ENCODE measurements around the gene SOX13.

The SOX13 gene

DNA sequence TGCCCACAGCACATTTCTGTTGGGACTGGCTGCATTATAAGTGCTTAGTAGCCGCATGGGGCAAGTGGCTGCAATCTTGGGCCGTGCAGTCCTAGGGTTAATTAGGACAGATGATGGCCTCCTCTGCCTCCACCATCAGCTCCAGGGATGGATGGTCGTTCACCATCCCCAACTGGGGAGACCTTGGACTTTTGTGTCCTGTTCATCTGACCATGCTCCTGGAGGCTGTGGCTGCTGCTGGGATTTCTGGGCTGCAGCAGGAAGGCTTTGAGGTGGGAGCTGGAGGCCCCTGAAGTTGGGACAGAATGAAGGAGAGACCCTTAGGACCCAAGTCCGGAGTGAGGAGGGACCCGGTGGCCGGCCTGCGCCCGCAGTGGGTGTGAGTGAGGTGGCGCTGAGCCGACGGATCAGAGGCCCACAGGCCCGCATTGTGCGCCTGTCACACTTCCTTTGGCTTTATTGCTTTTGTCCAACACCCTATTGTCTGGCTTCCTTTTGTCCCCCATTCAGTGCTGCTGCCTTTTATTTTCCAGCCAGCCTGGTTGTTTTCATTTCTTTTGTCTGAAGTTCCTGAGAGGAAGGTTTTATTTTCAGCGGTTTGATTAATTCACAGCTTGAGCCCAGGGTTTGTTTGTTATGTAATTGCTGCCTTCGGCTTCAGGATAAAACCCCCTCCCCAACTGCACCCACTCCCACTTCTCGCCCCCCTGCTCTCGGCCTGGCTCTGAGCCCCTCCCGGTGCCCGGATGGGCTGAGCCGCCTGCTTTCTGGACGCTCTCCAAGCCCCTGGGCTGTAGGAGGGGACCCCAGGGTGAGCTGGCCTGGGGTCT, 35.6 kb downstream of the SOX13 start:
- DNase-seq, result no peak

DNA sequence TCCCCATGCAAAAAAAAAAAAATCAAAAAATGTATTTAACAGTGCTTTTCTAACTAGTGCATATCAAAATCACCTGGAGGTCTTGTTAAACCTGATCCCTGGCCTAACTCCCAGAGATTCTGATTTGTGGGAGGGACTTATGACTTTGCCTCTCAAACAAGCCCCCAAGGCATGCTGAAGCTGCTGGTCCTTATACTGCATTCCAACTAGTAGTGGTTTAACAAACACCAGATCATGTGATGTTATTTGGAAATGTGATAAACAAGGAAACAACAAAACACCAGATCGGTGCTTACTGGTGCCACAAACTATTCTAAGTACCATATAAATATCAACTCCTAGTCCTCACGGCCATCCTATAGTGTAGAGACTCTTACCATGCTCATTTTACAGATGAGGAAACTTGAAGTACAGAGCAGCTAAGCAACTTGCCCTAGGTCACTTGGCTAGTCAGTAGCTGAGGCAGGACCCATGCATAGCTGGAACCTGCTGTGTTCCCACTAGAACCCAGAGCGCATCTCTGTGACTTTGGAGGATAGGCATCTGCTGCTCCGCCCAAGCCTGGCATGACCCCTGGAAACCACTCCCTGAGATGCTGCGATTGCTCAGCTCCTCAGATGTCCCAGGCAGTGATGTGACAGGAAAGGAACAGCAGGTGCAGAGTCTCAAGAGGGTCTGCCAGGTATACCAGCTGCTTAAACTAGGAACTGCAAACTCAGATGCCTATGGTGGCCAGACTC, 38.1 kb downstream of the SOX13 start:
- no peak for DNase-seq

DNA sequence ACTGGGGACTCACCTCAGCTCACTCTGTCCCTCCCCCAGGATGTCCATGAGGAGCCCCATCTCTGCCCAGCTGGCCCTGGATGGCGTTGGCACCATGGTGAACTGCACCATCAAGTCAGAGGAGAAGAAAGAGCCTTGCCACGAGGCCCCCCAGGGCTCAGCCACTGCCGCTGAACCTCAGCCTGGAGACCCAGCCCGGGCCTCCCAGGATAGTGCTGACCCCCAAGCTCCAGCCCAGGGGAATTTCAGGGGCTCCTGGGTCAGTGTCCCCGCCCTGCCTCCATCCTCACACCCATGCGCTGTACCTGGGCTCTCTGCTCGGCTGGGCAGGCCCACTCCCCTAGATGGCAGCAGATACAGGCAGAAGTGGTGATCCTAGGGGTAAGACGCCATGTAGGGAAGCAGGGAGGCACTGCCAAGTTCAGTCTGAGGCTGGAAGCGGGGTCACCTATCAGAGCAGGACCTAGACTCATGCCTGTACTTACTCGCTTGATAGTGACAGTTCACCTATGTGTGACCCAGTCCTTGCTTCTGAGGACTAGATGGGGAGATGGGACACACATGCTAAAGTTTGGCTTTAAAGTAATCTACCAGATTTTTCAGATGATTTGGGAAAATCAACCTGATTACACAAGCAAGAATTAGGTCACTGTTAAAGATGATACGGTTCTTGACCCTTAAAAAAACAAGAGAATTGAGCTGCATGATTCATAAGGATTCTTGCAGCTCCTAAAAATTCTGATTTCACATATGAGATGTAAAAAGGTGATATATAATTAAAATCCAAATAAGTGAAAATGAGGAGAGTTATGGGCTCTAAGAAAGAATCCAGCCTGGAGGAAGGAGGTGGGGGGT, 40.2 kb downstream of the SOX13 start:
- no peak for DNase-seq

DNA sequence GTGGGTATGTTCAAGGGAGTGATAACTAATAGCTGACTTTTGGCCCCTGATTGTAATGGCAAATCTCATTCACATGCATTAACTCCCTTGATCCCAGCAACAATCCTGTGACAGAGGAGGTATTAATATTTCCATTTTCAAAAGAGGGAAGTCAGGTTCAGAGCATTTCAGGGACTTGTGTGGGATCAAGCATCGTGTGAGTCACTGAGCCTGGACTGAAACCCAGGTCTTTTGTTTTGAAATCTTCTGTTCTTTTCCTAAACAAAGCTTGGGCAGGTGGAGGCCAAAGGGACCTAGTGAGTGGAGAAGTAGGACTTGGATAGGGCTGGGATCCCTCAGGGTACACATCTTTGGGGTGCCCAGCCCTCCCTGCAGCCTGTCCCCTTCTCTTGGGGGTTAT, 41.0 kb downstream of the SOX13 start:
- DNase-seq, result no peak

DNA sequence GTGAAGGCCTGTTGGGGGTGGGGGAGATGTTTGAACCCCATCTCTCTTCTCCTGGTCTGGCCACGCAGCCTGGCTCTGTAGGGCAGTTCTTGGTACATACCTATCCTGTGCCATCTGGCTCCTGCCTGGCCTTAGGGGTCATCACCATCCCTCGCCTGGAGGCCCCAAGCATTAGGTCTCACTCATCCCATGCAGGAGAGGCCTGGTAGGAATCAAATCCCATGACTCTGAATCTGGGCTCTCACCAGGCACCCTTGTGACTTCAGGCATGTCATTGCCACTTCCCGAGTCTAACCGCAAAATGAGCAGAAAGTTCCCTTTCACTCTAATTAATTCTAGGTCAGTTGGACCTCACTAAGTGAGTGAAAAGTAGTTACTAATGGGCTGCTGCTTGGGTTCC, 41.7 kb downstream of the SOX13 start:
- DNase-seq, result no peak

DNA sequence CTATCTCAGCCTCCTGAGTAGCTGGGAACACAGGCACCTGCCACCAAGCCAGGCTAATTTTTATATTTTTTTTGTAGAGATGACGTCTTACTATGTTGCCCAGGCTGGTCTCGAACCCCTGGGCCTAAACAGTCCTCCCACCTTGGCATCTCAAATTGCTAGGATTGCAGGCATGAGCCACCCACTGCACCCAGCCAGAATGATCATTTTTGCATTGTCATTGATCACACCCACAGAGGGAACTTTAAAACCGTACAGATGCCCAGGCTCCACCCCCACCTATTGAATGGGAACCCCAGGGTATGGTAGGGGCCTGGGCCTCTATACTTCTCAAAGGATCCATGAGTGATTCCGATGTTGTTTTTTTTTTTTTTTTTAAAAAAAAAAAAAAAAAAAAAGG, 42.2 kb downstream of the SOX13 start:
- no peak for DNase-seq

DNA sequence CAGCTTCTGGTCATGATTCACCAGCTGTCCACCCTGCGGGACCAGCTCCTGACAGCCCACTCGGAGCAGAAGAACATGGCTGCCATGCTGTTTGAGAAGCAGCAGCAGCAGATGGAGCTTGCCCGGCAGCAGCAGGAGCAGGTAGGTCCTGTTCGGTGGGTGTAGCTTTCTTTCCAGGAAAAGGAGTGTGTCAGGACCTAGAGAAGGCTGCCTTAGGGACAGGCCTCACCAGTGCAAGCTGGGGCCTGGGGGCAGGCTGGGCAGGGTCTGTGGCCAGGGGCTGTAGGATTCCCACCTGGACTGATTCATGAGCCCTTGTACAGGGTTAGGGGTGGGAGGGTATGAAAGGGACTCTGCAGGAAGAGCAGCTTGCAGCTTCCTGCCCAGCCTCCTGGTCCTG, 43.6 kb downstream of the SOX13 start:
- no peak for DNase-seq

DNA sequence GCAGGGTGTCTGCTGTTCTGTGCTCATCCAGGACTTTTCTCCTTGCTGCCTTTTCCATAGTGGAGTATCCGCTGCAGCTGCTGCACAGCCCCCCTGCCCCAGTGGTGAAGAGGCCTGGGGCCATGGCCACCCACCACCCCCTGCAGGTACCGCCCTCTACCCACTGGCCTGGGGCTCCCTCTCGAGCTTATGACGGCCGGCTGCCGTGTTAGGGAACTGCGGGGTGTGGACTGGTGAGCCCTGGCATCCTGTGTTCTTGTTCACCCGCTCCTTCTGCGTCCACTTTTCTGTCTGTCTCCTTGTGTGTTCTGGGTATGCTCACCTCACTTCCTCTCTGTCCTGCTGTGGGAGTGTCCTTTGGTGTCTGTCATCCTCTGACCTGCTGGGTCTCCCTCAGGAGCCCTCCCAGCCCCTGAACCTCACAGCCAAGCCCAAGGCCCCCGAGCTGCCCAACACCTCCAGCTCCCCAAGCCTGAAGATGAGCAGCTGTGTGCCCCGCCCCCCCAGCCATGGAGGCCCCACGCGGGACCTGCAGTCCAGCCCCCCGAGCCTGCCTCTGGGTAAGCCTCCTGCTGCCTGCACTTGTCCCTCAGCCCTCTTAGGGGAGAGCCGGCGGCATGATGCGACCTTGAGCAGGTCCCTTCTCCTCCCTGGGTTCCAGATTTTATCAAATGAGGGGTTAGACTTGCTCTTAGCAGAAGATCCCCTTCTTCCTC, 49.1 kb downstream of the SOX13 start:
- no peak for DNase-seq

DNA sequence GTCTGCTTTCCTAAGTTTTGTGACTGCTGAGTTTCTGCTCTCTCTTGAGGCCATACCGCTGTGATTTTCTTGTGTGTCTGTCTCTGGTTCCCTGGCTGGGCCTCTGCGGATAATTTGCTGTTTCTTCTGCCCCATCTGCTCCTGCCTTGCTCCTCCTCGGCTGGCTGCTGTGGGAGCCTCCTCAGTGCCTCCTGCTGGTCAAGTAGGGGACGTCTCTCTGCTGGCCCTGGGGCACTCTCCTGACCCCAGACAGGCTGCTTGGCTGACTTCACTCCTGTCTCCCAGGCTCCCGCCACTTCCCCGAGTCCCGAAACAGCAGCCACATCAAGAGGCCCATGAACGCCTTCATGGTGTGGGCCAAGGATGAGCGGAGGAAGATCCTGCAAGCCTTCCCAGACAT, 50.5 kb downstream of the SOX13 start:
- no peak for DNase-seq

DNA sequence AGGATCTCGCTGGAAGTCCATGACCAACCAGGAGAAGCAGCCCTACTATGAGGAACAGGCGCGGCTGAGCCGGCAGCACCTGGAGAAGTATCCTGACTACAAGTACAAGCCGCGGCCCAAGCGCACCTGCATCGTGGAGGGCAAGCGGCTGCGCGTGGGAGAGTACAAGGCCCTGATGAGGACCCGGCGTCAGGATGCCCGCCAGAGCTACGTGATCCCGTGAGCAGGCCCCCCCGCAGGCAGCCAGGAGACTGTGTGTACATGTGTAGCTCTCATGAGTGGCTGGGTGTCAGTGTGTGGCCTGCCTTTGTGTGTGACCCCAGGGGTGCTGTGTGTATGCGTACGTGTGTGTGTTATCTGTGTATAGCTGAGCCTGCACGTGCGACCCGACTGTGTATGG, 51.7 kb downstream of the SOX13 start:
- DNase-seq, result no peak

DNA sequence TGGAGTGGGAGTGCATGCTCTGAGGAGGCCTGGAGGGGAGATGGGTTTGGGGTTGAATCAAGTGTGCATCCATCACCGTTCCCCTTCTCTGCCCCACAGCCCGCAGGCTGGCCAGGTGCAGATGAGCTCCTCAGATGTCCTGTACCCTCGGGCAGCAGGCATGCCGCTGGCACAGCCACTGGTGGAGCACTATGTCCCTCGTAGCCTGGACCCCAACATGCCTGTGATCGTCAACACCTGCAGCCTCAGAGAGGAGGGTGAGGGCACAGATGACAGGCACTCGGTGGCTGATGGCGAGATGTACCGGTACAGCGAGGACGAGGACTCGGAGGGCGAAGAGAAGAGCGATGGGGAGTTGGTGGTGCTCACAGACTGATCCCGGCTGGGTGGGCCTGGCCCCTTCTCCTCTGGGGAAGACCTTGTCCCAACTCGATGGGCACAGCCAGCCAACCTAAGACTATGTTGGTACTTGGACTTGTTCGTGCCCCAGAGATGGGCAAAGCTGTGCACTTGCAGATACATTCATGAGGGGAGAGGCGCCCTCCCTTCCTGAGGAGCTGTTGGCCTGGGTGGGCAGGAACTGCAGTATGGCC, 52.9 kb downstream of the SOX13 start:
- DNase-seq, result no peak

DNA sequence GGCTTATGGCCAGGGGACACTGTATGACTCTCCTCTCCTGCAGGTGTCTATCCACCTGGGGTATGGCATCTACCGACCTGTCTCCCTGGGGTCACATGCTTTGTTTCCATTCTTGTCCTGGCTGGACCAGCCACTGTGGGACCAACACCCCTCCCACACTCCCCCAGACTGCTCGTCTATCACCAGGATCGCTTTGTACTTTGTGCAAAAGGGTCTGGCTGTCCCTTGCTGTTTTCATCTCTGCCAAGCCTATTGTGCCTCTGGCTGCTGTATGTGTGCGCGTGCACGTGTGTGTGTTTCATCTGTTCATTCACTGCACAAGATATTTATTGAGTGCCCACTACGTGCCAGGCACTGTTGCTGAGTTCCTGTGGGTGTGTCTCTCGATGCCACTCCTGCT, 53.5 kb downstream of the SOX13 start:
- DNase-seq, result no peak

DNA sequence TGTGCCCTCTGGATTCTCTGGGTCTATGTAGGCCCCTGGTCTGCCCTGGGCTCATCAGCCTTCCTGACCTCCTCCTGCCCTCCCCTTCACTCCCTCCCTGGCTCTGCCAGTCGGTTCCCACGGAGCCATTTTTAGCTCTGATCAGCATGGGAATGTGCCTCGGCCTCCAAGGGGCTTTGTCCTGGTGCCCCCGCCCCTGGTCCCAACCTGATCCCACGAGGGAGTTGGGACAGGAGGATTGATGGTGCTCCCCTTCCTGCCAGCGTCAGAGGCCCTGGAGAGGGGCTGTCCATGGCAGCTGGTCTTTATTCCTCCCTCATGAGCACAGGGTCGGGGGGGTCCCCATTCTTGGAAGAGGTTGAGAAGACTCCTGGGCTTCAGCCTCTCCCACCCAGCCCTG, 54.0 kb downstream of the SOX13 start:
- no peak for DNase-seq

DNA sequence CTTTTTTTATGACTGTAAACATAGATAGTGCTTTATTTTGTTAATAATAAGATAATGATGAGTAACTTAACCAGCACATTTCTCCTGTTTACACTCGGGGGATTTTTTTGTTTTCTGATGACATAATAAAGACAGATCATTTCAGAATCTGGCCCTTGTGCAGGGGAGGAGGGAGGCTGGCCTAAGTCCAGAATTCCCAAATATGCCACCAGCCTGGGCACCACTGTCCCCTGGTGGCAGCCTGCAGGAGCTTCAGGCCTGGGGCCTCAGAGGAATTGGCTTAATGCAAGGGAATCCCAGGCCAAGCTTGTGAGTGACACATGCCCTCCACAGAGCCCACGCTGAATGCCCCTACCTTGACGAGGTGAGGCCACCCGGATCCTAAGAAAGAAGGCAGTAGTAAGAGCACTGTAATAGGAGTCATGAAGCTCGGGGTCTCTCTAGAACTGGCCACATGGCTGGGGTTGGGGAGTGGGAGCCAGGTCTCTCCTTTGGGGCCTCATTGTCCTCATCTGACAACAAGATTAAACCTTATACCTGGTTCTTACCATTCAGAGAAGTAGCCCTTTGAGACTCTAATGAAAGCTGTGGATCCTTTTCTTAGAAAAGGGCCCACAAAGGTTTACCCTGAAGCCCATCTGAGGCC, 54.8 kb downstream of the SOX13 start:
- DNase-seq, result no peak

DNA sequence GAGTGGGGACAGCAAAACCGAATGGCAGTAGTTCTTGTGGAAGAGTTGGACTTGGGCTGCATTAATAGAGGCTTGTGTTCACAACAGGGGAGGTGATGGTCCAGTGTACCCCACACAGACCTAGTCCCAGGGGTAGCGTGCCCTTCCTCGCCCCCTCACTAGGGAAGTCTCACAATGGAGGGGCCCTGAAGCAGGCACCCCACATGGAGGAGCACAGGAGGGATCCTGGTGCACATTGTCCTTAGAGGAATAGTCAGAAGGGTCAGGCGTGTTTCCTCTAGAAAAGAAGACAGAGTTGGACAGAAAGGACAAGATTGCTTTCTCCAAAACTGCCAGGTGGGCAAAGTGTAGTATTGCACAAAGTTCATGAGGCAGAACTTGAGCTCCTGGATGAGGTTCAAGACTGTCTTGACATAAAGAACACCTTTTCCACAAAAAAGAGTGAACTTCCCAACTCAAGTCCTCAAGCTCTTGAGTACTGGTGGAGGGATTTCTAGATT, 55.6 kb downstream of the SOX13 start:
- DNase-seq, result no peak

DNA sequence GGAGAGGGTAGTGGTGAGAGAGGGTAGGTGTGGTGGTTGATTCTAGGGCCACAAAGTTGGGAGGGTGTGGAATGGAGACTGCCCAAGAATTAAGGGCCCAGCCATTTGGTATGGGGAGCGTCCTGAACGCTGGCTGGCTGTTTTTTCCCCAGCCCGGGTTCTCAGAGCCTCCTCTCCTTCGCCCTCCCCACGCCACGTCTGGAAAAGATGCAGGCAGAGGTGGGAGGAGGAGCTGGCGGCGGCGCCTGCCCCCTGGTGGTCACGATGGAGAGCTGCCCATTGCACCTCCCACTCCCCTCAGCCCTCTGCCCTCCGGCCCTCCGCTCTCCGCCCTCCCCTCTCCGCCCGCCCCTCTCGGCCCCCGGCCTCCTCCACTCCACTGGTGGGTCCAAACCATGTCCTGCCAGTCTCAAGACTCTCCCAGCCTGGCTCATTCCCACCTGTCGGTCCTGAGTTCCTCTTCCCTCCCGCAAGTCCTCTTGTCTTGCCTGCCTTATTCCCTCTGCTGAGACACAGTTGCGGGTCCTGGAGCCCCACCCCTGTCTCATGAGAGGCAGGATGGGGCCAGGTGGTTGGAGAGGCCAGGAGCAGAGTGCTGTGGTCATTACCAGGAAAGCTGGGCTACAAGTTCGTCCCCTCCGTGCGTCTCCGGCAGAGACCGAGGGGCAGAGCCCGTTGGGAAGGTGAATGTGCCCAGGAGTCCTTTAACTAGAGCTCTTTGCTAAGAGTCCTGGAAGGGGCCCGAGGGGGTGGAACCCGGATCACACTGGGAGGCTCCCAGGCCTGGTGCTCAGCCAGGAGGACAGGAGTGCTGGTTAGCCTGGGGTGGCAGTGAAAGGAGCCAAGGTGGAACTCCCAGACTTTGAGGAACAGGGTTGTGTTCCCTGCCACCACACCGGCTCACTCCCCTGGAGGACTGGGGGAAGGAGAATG, 56.3 kb downstream of the SOX13 start:
- DNase-seq, result peak; percentile 67

DNA sequence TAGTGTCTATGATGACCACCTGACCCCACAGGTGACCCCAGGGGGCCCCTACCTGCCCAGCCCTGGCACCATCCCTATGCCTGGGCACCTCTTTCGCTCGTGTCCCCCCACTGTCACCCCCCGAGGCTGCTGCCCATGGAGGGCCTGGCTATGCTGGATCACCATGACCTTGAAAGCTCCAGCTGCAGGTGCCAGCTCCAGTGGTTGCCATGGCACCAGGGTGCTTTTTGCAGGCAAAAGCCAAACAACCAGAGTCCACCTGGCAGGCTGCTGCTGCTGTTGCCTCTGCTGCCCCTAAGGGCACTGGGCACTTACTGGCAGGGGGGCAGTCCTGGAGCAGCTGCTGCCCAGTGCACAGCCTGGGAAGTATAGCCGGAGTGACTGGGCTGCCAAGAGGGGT, 57.3 kb downstream of the SOX13 start:
- DNase-seq, result no peak

DNA sequence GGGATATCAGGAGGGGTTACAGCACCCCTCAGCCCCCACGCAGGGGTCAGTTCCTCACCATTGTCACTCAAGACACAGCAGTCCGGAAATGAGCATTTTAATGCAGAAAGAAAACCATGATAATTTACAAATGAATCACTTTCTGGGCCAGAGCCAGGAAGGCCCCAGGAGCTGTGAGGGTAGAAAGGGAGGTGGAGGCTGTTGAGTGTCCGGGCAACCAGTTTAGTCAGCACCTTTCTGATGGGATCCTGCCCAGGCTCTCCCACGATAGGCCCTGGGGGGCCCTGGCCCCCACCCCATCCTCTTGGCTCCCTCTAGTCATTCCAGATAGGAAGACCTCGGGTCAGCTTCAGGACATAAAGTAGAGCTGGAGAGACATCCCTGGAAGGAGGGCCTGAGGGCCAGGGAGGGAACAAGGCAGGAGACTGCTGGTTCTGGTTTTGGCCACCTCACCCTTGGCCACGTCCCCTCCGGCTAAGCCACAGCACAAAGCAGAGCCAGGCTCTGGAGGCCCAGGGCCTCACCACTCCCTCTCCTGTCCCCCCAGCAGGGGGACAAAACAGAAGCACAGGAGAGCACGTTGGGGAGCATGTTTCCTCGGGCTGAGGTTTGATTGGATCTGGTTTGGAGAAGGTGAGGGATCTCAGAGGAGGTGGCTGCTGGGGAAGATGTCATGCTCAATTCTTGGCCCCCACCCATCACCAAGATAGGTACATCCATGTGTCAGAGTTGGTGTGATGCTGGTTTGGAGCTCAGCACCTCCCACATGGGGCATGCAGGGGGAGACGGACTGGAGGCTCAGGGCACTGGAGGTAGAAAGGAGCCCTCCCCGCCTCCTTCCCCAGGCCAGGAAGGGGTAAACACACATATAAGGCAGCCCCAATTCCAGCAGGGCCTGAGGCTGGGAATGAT, 58.3 kb downstream of the SOX13 start:
- no peak for DNase-seq

DNA sequence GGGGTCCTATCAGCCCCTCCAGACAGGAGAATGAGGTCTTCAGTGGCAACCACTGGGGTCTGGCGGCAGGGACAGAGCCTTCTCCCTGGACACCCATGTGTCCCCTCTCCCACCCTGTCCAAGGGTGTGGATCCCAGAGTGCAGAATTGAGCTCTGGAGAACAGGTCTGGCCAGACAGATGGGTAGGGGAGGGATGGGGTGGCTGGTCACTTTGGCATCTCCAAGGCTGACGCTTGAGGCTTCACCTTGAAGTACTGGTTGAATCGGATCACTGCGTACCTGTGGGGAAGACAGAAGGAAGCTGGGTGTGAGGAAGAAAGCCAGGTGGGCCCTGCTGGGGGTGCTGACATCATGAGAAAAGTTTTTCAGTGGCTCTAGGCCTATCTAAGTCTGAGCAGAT, 59.1 kb downstream of the SOX13 start:
- no peak for DNase-seq

DNA sequence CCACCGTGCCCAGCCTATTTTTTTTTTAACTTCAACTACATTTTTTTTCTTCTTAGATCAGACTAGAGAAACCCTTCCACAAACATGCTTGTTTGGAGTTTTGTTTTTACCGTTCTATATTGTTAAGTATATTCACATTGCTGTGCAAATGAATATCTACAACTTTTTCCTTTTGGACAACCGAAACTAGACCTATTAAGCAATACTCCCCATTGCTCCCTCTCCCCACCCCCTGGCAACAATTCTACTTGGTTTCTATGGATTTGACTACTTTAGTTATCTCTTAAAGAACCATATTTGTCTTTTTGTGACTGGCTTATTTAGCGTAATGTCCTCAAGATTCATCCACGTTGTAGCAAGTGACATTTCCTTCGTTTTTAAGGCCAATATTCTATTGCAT, 59.8 kb downstream of the SOX13 start:
- no peak for DNase-seq
